Measurements from ENCODE around the gene LMBR1L. TPM values are rescaled to one million over a fixed set of nuclear protein-coding genes. Genes with fewer than 3 reads are reported as not detected.

The LMBR1L gene
- total and polyA plus RNA-seq, 2 of the 13 experiments (the other 11 are each of a cell fraction or from before 2014, with no cell fraction given): 12.2 to 65.9 TPM

DNA sequence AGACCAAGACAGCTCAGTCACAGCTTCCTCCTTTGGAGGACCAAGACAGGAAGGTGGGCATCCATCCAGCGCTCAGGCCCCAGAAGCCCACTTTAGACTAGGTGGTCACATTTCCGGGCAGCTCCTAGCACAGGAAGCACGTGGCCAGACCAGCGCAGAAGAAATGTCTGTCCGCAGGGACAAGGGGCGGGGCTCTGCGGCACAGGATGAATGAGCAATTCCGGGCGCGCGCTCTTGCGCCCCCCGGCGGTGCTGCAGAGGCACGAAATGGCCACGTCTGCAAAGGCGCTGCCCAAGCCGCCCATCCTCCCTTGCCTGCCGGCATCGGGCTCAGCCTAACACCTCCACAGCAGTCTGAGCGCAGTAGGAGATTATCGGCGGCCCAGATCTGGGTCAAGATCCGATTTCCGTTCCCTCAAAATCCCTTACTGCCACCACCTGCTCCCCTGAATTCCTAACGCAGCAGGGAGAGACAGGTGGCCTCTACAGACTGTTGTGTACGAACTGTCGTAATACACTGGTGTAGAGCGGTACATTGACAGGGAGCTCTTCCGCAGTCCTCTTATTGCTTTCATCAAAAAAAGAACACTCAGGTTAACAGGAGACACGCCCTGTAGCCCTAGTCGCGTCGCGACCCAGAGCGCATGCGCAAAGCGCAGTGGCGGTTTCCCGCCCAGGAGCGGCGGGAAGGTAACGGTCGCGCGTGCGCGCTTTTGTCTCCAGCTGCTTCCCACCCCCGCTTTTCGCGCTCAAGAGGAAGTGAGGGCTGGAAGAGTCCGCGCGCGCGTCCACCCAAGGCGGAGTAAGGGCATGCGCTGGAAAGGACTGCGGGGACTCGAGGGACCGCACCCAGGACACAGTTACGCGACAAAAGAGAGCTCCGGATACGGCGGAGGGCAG, 19.8 kb upstream of the LMBR1L start (continued):
- TF ChIP-seq, protein P1, sequence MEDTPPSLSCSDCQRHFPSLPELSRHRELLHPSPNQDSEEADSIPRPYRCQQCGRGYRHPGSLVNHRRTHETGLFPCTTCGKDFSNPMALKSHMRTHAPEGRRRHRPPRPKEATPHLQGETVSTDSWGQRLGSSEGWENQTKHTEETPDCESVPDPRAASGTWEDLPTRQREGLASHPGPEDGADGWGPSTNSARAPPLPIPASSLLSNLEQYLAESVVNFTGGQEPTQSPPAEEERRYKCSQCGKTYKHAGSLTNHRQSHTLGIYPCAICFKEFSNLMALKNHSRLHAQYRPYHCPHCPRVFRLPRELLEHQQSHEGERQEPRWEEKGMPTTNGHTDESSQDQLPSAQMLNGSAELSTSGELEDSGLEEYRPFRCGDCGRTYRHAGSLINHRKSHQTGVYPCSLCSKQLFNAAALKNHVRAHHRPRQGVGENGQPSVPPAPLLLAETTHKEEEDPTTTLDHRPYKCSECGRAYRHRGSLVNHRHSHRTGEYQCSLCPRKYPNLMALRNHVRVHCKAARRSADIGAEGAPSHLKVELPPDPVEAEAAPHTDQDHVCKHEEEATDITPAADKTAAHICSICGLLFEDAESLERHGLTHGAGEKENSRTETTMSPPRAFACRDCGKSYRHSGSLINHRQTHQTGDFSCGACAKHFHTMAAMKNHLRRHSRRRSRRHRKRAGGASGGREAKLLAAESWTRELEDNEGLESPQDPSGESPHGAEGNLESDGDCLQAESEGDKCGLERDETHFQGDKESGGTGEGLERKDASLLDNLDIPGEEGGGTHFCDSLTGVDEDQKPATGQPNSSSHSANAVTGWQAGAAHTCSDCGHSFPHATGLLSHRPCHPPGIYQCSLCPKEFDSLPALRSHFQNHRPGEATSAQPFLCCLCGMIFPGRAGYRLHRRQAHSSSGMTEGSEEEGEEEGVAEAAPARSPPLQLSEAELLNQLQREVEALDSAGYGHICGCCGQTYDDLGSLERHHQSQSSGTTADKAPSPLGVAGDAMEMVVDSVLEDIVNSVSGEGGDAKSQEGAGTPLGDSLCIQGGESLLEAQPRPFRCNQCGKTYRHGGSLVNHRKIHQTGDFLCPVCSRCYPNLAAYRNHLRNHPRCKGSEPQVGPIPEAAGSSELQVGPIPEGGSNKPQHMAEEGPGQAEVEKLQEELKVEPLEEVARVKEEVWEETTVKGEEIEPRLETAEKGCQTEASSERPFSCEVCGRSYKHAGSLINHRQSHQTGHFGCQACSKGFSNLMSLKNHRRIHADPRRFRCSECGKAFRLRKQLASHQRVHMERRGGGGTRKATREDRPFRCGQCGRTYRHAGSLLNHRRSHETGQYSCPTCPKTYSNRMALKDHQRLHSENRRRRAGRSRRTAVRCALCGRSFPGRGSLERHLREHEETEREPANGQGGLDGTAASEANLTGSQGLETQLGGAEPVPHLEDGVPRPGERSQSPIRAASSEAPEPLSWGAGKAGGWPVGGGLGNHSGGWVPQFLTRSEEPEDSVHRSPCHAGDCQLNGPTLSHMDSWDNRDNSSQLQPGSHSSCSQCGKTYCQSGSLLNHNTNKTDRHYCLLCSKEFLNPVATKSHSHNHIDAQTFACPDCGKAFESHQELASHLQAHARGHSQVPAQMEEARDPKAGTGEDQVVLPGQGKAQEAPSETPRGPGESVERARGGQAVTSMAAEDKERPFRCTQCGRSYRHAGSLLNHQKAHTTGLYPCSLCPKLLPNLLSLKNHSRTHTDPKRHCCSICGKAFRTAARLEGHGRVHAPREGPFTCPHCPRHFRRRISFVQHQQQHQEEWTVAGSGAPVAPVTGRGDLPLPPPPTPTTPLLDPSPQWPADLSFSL (CRISPR knock-in tag; IDR thresholded peaks at IDR 0.05): 0 out of 2 replicates have a peak, but pooled peaks have one; percentile 11
- 0 out of 2 replicates have a peak, but pooled peaks have one; percentile 32 for TF ChIP-seq ZNF790 (CRISPR knock-in tag; IDR thresholded peaks at IDR 0.05; ENCODE audit: borderline replicate concordance)
- no peak for TF ChIP-seq ZNF678 (CRISPR knock-in tag; IDR thresholded peaks at IDR 0.05)
- TF ChIP-seq TCF12 (IDR thresholded peaks at IDR 0.05): no peak
- peak; percentile 16; the same call in 1 of the 2 replicates for TF ChIP-seq TCF12 (CRISPR knock-in tag; IDR thresholded peaks at IDR 0.05)
- TF ChIP-seq SYNCRIP (IDR thresholded peaks at IDR 0.05; ENCODE audit: insufficient read depth, low read depth, low read length): no peak
- TF ChIP-seq CBX1 (IDR thresholded peaks at IDR 0.05; ENCODE audit: low read depth): no peak
- TF ChIP-seq TBX2 (CRISPR knock-in tag; IDR thresholded peaks at IDR 0.05; ENCODE audit: borderline replicate concordance): peak; percentile 71
- TF ChIP-seq ZNF263 (CRISPR knock-in tag; IDR thresholded peaks at IDR 0.05): peak; percentile 13; the same call in 1 of the 2 replicates
- TF ChIP-seq DPF2 (CRISPR knock-in tag; IDR thresholded peaks at IDR 0.05; ENCODE audit: borderline replicate concordance, low read depth): no peak
- 0 out of 2 replicates have a peak, but pooled peaks have one; percentile 30 for TF ChIP-seq SP2 (CRISPR knock-in tag; IDR thresholded peaks at IDR 0.05)
- TF ChIP-seq ZNF644 (CRISPR knock-in tag; IDR thresholded peaks at IDR 0.05; ENCODE audit: low read depth): no peak
- TF ChIP-seq, protein P2, sequence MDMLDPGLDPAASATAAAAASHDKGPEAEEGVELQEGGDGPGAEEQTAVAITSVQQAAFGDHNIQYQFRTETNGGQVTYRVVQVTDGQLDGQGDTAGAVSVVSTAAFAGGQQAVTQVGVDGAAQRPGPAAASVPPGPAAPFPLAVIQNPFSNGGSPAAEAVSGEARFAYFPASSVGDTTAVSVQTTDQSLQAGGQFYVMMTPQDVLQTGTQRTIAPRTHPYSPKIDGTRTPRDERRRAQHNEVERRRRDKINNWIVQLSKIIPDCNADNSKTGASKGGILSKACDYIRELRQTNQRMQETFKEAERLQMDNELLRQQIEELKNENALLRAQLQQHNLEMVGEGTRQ (IDR thresholded peaks at IDR 0.05; ENCODE audit: low read depth, low read length): peak; percentile 61
- TF ChIP-seq, protein P2 (CRISPR knock-in tag; IDR thresholded peaks at IDR 0.05; ENCODE audit: borderline replicate concordance): peak; percentile 81
- peak; percentile 96; the same call in 1 of the 2 replicates for TF ChIP-seq ZNF569 (CRISPR knock-in tag; IDR thresholded peaks at IDR 0.05; ENCODE audit: borderline replicate concordance)
- TF ChIP-seq ZBTB1 (CRISPR knock-in tag; IDR thresholded peaks at IDR 0.05; ENCODE audit: borderline replicate concordance): peak; percentile 77; the same call in 1 of the 2 replicates
- no peak for TF ChIP-seq KAT2B (IDR thresholded peaks at IDR 0.05; ENCODE audit: borderline replicate concordance, low read depth, low read length)
- TF ChIP-seq, protein P3, sequence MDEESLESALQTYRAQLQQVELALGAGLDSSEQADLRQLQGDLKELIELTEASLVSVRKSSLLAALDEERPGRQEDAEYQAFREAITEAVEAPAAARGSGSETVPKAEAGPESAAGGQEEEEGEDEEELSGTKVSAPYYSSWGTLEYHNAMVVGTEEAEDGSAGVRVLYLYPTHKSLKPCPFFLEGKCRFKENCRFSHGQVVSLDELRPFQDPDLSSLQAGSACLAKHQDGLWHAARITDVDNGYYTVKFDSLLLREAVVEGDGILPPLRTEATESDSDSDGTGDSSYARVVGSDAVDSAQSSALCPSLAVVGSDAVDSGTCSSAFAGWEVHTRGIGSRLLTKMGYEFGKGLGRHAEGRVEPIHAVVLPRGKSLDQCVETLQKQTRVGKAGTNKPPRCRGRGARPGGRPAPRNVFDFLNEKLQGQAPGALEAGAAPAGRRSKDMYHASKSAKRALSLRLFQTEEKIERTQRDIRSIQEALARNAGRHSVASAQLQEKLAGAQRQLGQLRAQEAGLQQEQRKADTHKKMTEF (CRISPR knock-in tag; IDR thresholded peaks at IDR 0.05): peak; percentile 84
- TF ChIP-seq CHD4 (IDR thresholded peaks at IDR 0.05; ENCODE audit: borderline replicate concordance, low read length): no peak
